Measurements from ENCODE around the gene HPCAL1.

DNA sequence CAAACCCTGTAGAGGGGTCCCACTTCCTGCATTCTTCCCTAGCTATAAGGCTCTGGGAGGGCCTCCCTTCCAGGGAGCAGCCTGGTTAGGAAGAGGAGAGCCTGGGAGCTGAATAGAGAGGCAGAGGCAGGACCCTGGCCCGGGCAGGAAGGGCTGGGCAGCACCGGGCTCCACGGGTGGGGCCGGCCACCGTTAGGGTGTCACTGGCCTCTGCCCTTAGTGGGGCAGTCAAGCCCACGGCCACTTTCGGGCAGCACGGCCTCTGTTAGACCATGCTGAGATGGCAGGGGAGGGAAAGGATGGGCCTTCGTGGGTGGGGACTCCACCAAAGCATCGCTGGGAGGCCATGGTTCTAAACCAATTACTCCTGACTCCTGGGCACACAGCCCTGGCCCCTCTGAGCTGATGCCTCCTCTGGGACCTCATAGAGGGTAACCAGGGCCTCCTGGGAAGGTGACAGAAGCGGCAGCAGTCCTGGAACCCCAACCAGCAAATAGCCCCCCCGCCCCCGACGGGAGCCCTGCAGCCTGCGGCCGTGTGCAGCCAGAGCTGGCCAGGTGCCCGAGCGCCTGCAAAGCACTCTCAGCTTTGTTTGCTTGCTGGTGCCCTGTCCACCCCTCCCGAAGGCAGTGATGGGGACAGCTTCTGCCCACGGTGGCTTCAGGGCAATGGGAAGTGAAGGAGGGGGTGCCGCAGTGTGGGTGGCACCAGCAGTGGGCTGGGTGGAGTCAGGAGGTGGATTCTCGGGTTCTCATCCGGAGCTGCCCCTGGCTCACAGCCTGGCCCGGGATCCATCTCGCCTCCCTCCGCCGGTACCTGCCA lies 16.3 kb upstream of the HPCAL1 start:
- no peak for TF ChIP-seq CTCF (IDR thresholded peaks at IDR 0.05)
- no peak for TF ChIP-seq POLR2A (IDR thresholded peaks at IDR 0.05)
